A549 (cell line): ENCODE measurements around the gene CYP3A4. TPM values are rescaled to one million over a fixed set of nuclear protein-coding genes. Genes with fewer than 3 reads are reported as not detected.

Source experiments
- ATAC-seq, 2 experiments: fragments of 200-7000 bp in 1 of 2; fragments of >200 bp in 1 of 2; cut with Nextera tagmentation in 1 of 2; cut with Tn5 transposase in 1 of 2; 3 replicates each; pipeline versions ENCODE4 v1.8.0 to v1.9.1; 2018 to 2020; ENCODE audit warnings: mild to moderate bottlenecking in 1 of 2, moderate library complexity in 1 of 2
- CTCF ChIA-PET: fragments of 300-600 bp; sonication (Branson Sonifier 250); formaldehyde crosslinking; extraction: SDS; loops from one replicate; lab custom pipeline; 2021; ENCODE audit warnings: antibody characterized with exemption, inconsistent platforms; lab: Yijun Ruan, JAX
- POLR2A ChIA-PET: fragments of 350-600 bp; formaldehyde crosslinking; extraction: SDS; loops from one replicate; lab custom pipeline; 2021; ENCODE audit warnings: antibody characterized with exemption, inconsistent platforms; lab: Yijun Ruan, JAX
- DNase-seq, 2 experiments: peaks; one replicate each; pipeline versions ENCODE4 v3.0.0 to v3.0.0-alpha.2; 2011 to 2016; ENCODE audit warnings: low read depth in 1 of 2, low spot score in 1 of 2
- FAIRE-seq: peaks from 2 replicates; lab custom pipeline; 2011; peaks lifted over from hg19 to GRCh38; lab: Jason Lieb, UNC
- H3K27ac ChIP-seq, 2 experiments: fragments of >200 bp; sonication (Bioruptor Twin); formaldehyde crosslinking; 3 replicates each; pipeline ENCODE4 v1.5.1; 2016 to 2017
- H3K4me1 ChIP-seq: fragments of >200 bp; sonication (Bioruptor Twin); formaldehyde crosslinking; 3 replicates; pipeline ENCODE4 v1.6.1; 2016
- H3K4me2 ChIP-seq: fragments of >200 bp; sonication (Bioruptor Twin); formaldehyde crosslinking; 3 replicates; pipeline ENCODE4 v1.6.1; 2016
- H3K4me3 ChIP-seq: fragments of >200 bp; sonication (Bioruptor Twin); formaldehyde crosslinking; 3 replicates; pipeline ENCODE4 v1.5.1; 2016
- H3K9me3 ChIP-seq: fragments of >200 bp; sonication (Bioruptor Twin); formaldehyde crosslinking; 3 replicates; pipeline ENCODE4 v1.6.1; 2016
- BHLHE40 ChIP-seq: IDR thresholded peaks from 2 replicates; pipeline ENCODE4 v1.6.1; 2012; ENCODE audit warnings: low read depth, low read length, inconsistent platforms
- EHMT2 ChIP-seq: fragments of 200-600 bp; sonication (generic); IDR thresholded peaks from 2 replicates; pipeline ENCODE4 v1.6.1; 2016; ENCODE audit warnings: antibody characterized with exemption, low read depth, mild to moderate bottlenecking, moderate library complexity
- EP300 ChIP-seq, 2 experiments: fragments of >200 bp; sonication (Bioruptor Twin); formaldehyde crosslinking; IDR thresholded peaks; 2 replicates in 1 of 2; 3 replicates in 1 of 2; pipeline ENCODE4 v1.6.1; 2016 to 2017
- ESRRA ChIP-seq: fragments of 150-350 bp; IDR thresholded peaks from 2 replicates; pipeline ENCODE4 v1.6.1; 2014; ENCODE audit warnings: mild to moderate bottlenecking, low read length, borderline replicate concordance
- FOSB ChIP-seq: fragments of 250-450 bp; sonication (Bioruptor Pico); IDR thresholded peaks from 2 replicates; pipeline ENCODE4 v1.5.0; 2020; ENCODE audit warnings: mild to moderate bottlenecking, moderate library complexity
- FOSL2 ChIP-seq, 2 experiments: fragments of 450-650 bp in 1 of 2; fragments of >200 bp in 1 of 2; sonication (Bioruptor Twin) in 1 of 2; formaldehyde crosslinking; IDR thresholded peaks; 2 replicates each; pipeline versions ENCODE4 v1.5.0 to v1.6.1; 2016 to 2020; ENCODE audit warnings: mild to moderate bottlenecking in 1 of 2, moderate library complexity in 1 of 2
- HEYL ChIP-seq: fragments of 250-450 bp; sonication (Bioruptor Pico); IDR thresholded peaks from 2 replicates; pipeline ENCODE4 v1.8.0; 2021; ENCODE audit warnings: mild to moderate bottlenecking, moderate library complexity
- HOXA7 ChIP-seq: fragments of 250-450 bp; sonication (Bioruptor Pico); IDR thresholded peaks from 2 replicates; pipeline ENCODE4 v1.5.0; 2020; ENCODE audit warnings: mild to moderate bottlenecking, moderate library complexity
- KDM1A ChIP-seq: fragments of 200-600 bp; sonication (generic); IDR thresholded peaks from 2 replicates; pipeline ENCODE4 v1.6.1; 2016; ENCODE audit warnings: low read depth, mild to moderate bottlenecking
- KDM5A ChIP-seq: fragments of 200-600 bp; sonication (generic); IDR thresholded peaks from 2 replicates; pipeline ENCODE4 v1.6.1; 2016; ENCODE audit warnings: antibody characterized with exemption, mild to moderate bottlenecking
- MAFK ChIP-seq: fragments of 450-650 bp; IDR thresholded peaks from 2 replicates; pipeline ENCODE4 v1.6.1; 2014; ENCODE audit not compliant: partially characterized antibody
- NR3C1 ChIP-seq: fragments of >200 bp; sonication (Bioruptor Twin); formaldehyde crosslinking; IDR thresholded peaks from 3 replicates; pipeline ENCODE4 v1.6.1; 2017
- POLR2A ChIP-seq: IDR thresholded peaks from 2 replicates; pipeline ENCODE4 v1.6.1; 2012; ENCODE audit warnings: mild to moderate bottlenecking, low read length
- RAD21 ChIP-seq, 2 experiments: fragments of >200 bp in 1 of 2; sonication (Bioruptor Twin) in 1 of 2; formaldehyde crosslinking in 1 of 2; IDR thresholded peaks in 1 of 2; conservative IDR thresholded peaks in 1 of 2; 2 replicates in 1 of 2; 3 replicates in 1 of 2; pipeline ENCODE4 v1.6.1; 2012 to 2018; ENCODE audit warnings: inconsistent platforms in 1 of 2
- RARB ChIP-seq: fragments of 250-450 bp; sonication (Bioruptor Pico); IDR thresholded peaks from 2 replicates; pipeline ENCODE4 v1.8.0; 2021; ENCODE audit warnings: mild to moderate bottlenecking, moderate library complexity
- SREBF2 ChIP-seq: fragments of 450-650 bp; IDR thresholded peaks from 2 replicates; pipeline ENCODE4 v1.6.1; 2014; ENCODE audit warnings: mild to moderate bottlenecking, moderate library complexity
- TFCP2L1 ChIP-seq: fragments of 250-450 bp; sonication (Bioruptor Pico); IDR thresholded peaks from 2 replicates; pipeline ENCODE4 v1.5.0; 2021; ENCODE audit warnings: mild to moderate bottlenecking
- ZC3H11A ChIP-seq: fragments of 450-650 bp; IDR thresholded peaks from 2 replicates; pipeline ENCODE4 v1.6.1; 2014; ENCODE audit warnings: antibody characterized with exemption, mild to moderate bottlenecking
- ZSCAN20 ChIP-seq: fragments of 250-450 bp; sonication (Bioruptor Pico); IDR thresholded peaks from 2 replicates; pipeline ENCODE4 v1.8.0; 2022; ENCODE audit warnings: mild to moderate bottlenecking, moderate library complexity
- WGBS: methylation state at CpG from one replicate; pipeline ENCODE4 v1.1.6; 2017; ENCODE audit errors: missing lambda C conversion rate; 5-methylcytosine and 5-hydroxymethylcytosine counted together
- polyA plus RNA-seq, 4 experiments: library from polyadenylated mRNA; depleted of rRNA in 3 of 4; stranded (reverse); fragments of >200 nt; fragmentation: RNase III in 1 of 4; extraction: RNeasy Plus Mini Kit Qiagen cat#74134 plus additional on column Dnase treatment in 1 of 4; gene quantifications; 2 replicates in 3 of 4; 3 replicates in 1 of 4; pipeline ENCODE4 v1.2.3, GENCODE V29; 2011 to 2017
- TF ChIP-seq, protein P1 (sequence below): fragments of >200 bp; sonication (Bioruptor Twin); formaldehyde crosslinking; IDR thresholded peaks from 3 replicates; pipeline ENCODE4 v1.5.1; 2016
- TF ChIP-seq, protein P2 (sequence below): fragments of 150-350 bp; IDR thresholded peaks from 2 replicates; pipeline ENCODE4 v1.6.1; 2014; ENCODE audit warnings: low read depth, mild to moderate bottlenecking, low read length

Gene CYP3A4
- polyA plus RNA-seq, 2 of the 4 experiments (the other 2 are of a cell fraction): 0.03 TPM; not detected in 1

DNA sequence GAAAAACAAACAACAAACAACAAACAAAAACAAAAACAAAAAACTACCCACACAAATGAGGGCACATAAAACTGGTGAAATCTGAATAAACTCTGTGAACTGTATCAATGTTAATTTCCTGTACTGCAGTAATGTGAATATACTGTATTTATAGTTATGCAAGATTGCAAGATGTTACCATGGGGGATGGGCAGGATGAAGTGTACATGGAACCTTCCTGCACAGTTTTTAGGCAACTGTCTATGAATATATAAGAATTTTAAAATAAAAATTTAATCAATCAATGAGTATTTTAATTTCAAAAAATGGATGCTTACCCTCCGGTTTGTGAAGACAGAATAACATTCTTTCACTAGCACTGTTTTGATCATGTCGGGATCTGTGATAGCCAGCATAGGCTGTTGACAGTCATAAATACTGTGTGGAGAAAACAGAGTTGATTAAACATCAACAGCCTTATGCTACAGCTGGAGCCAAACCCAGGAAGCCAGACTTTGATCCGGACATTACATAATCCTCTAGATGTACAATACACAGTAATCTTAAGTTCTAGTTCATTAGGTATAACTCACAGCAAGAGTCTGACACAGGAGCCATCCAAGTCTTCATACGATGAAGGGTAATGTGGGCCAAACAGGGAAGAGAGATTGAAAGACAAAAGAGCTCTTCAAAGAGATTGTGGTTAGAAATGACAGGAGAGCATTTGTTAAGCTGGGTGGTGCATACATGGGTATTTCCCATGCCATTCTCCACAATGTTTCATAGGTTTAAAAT is 63.8 kb downstream of the CYP3A4 start:
- Histone ChIP-seq H3K27ac (no peak overlapping the region), H3K4me2 (peak overlapping the region; percentile 15; the same call in 1 of the 3 replicates), H3K4me1 (0 out of 3 replicates have a peak, but pooled peaks cover 5% of the 10 kb centered on the region), H3K4me3 (no peak overlapping the region), H3K9me3 (no peaks in the 10 kb centered on the region)
- ChIA-PET CTCF (no interaction called here), POLR2A (no interaction called here)
- no peak for FAIRE-seq
- no peak for ATAC-seq
- no peak for TF ChIP-seq RARB
- no peak for DNase-seq
- 49% methylated on average over 4 of the region's 4 CpGs for WGBS

DNA sequence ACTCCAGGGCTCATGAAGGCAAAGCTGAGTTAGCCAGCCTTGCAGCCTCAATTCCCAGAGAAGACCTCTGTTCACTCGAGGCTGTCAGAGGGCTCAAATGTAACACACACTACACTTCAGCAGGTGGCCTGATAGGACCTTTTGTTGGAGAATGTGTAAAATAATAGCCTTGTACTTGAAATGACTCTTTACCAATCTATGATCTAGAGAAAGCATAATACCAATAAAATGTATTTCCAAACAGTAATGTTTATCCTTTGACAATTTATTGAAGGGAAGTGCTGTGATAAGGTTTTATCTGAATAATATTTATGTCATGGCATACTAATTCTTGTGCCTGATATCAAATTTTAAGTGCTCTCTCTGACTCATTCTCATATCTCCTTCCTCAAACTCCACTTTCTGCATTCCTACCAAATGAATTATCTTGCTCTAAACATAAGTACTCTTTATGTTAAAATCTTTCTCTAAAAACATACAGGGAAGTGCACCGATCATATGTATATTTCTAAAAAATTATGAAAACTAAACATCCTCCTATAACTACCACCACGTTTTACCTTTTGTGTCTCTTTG is 69.9 kb downstream of the CYP3A4 start:
- ATAC-seq: no peak
- Histone ChIP-seq H3K9me3 (0 out of 3 replicates have a peak, but pooled peaks cover 4% of the 10 kb centered on the region), H3K4me1 (no peaks in the 10 kb centered on the region), H3K4me2 (no peak overlapping the region), H3K4me3 (no peak overlapping the region), H3K27ac (no peak overlapping the region)
- ChIA-PET CTCF (no interaction called here), POLR2A (no interaction called here)
- WGBS: 49% methylated on average over 3 of the region's 3 CpGs
- no peak for TF ChIP-seq HOXA7
- TF ChIP-seq, protein P1, sequence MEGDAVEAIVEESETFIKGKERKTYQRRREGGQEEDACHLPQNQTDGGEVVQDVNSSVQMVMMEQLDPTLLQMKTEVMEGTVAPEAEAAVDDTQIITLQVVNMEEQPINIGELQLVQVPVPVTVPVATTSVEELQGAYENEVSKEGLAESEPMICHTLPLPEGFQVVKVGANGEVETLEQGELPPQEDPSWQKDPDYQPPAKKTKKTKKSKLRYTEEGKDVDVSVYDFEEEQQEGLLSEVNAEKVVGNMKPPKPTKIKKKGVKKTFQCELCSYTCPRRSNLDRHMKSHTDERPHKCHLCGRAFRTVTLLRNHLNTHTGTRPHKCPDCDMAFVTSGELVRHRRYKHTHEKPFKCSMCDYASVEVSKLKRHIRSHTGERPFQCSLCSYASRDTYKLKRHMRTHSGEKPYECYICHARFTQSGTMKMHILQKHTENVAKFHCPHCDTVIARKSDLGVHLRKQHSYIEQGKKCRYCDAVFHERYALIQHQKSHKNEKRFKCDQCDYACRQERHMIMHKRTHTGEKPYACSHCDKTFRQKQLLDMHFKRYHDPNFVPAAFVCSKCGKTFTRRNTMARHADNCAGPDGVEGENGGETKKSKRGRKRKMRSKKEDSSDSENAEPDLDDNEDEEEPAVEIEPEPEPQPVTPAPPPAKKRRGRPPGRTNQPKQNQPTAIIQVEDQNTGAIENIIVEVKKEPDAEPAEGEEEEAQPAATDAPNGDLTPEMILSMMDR: no peak
- TF ChIP-seq ESRRA: no peak
- TF ChIP-seq POLR2A: no peak
- TF ChIP-seq MAFK: no peak
- TF ChIP-seq KDM1A: no peak
- TF ChIP-seq TFCP2L1 (CRISPR knock-in tag): no peak
- no peak for TF ChIP-seq ZSCAN20 (CRISPR knock-in tag)
- TF ChIP-seq EHMT2: no peak
- no peak for TF ChIP-seq EP300 (IDR thresholded peaks at IDR 0.05)
- TF ChIP-seq FOSB (CRISPR knock-in tag): no peak
- no peak for TF ChIP-seq KDM5A
- TF ChIP-seq HEYL (CRISPR knock-in tag): no peak
- no peak for TF ChIP-seq SREBF2
- no peak for TF ChIP-seq BHLHE40
- TF ChIP-seq NR3C1: no peak
- TF ChIP-seq RAD21 (conservative IDR thresholded peaks at IDR 0.05 in 1 of 2, IDR thresholded peaks at IDR 0.05 in 1 of 2): no peak
- TF ChIP-seq FOSL2 (IDR thresholded peaks at IDR 0.05): no peak
- TF ChIP-seq FOSL2 (CRISPR knock-in tag; IDR thresholded peaks at IDR 0.05): no peak
- no peak for TF ChIP-seq ZC3H11A
- TF ChIP-seq, protein P2, sequence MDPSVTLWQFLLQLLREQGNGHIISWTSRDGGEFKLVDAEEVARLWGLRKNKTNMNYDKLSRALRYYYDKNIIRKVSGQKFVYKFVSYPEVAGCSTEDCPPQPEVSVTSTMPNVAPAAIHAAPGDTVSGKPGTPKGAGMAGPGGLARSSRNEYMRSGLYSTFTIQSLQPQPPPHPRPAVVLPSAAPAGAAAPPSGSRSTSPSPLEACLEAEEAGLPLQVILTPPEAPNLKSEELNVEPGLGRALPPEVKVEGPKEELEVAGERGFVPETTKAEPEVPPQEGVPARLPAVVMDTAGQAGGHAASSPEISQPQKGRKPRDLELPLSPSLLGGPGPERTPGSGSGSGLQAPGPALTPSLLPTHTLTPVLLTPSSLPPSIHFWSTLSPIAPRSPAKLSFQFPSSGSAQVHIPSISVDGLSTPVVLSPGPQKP: no peak
- DNase-seq: no peak
- no peak for FAIRE-seq
